Measurements from ENCODE around the gene ANKRD24. TPM values are rescaled to one million over a fixed set of nuclear protein-coding genes. Genes with fewer than 3 reads are reported as not detected.
"Not testable (repeated sequence)": the region's sequence is repeated elsewhere in the genome, so short reads cannot be mapped to it uniquely, and the experiment has no call there.

ANKRD24 gene
- total RNA-seq, 1 donor from 2014 or later = 2.1 TPM

GRCh38 chr19:4173479-4174212 is 8.8 kb upstream of the ANKRD24 start:
- no peak for DNase-seq (ENCODE audit: extremely low read depth, low read depth, low spot score)

DNA sequence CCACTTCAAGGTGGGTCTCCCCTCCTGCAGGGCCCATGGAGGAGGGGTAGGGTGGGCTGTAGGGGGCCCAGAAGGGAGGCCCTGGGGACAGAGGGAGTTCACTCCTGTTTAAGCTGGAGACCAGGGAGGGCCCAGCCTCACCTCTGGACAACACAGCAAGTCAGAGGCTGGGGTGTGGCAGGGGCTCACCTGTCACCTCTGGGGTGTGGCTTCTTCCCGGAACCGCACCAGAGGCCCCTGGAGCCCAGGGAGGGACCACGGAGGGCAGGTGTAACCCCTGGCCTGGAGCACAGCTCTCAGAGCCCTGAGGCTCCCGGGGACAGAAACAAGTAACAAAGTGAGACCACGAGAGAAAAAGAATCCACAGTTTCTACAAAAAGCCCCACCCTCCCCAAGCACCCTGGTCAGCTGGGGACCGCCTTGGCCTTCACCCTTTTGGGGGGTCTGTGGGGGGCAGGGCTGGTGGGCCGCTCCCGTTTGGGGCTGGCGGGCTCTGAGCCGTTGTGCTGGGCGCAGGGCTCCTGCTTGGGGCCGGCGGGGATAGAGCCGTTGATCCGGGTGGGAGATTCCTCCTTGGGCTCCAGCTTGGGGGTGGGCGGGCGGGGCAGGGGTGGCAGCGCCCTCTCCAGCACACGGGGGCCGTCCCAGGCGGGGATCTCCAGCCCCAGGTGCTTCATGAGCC is 8.1 kb upstream of the ANKRD24 start:
- no peak for DNase-seq (ENCODE audit: extremely low read depth, low read depth, low spot score)

GRCh38 chr19:4174895-4175668 is 7.4 kb upstream of the ANKRD24 start:
- no peak for DNase-seq (ENCODE audit: extremely low read depth, low read depth, low spot score)

DNA sequence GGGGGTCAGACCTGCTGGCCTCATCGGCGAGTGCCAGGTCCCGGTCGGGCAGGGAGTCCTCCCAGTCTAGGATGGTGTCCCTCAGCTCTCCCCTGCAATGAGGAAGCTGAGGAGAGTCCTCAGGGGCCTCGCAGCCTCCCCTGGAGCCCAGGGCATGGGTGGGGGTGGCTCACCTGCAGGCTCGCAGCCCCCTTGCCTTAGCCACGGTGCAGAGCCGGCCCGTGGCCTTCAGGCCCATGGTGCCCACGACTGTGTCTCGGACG is 6.9 kb upstream of the ANKRD24 start:
- no peak for DNase-seq (ENCODE audit: extremely low read depth, low read depth, low spot score)

DNA sequence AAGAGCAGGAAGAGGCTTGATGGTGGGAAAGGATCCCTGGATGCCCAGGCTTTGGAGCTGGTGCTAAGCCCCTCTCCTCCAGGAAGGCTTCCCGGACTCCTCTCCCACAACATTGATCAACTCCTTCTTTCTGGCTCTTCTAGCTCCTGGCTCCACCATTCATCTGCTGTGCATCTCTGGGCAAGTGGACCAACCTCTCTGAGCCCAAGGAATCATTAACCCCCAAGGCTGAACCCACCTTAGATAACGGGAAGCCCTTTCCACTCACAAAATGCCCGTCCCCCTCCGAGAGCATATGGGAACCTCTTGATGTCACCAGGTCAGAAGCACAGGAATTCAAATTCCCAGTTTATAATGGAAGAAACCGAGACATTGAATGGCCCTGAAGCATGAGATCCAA is 5.3 kb upstream of the ANKRD24 start:
- DNase-seq (ENCODE audit: extremely low read depth, low read depth, low spot score) = no peak

DNA sequence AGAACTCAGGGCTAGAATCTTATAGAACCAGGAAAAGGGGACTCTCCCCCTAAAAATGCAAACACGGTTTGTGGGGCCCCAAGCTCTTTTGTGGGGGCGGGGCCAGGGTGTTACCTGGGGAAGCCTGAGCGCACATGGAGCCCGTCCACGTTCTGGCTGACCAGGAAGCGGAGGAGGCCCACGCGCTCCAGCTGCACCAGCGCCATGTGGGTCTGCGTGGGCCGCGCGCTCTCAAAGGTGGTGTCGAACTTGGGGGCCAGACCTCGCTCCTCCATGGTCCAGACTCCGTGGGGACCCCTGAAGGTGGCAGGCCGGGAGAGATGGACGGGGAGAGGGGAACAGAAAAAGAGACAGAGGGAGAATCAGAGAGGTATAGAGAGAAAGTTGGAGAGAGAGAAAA is 3.5 kb upstream of the ANKRD24 start:
- no peak for DNase-seq (ENCODE audit: extremely low read depth, low read depth, low spot score)

- no peak for DNase-seq (ENCODE audit: extremely low read depth, low read depth, low spot score)
These were observed 1.4 kb upstream of the ANKRD24 start for GRCh38 chr19:4181053-4181508.

DNA sequence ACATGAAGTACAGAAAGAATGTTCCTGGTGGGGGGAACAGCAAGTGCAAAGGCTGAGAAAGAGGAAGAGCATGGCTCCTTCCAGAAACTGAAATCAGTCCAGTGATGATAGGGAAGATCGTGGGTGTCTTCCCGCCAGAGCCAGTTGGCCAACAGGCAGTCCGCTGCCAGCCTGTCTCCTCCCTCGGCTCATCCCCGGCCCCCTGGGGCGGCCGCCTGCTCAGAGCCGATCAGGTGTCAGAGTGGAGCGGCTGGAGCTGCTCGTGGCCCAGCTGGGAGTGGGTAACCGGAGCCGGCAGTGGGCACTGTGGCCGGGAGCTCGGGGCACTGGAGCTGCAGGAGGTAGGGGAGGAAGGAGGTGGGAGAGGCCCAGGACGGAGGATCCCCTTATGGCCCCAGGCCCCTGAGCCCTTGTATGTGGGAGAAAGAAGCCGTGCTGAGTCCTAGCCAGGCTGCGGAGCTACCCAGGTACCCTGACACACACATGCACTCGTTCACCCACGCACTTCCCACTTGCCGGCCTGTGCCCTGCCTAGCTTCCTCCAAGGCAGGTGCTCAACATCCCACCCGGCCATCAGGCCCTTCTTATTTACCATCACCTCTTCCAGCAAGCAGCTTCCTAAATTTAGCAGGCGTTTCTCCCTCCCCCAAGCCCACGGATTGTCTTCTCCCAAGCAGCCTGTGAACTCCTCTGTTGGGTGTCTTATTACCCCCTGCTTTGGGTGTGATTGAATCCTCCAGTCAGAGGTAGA is 1.7 kb downstream of the ANKRD24 start:
- DNase-seq (ENCODE audit: extremely low read depth, low read depth, low spot score) = no peak

- DNase-seq (ENCODE audit: extremely low read depth, low read depth, low spot score) = no peak
These were observed 2.3 kb downstream of the ANKRD24 start for GRCh38 chr19:4184718-4185352.

GRCh38 chr19:4185413-4186086 is 3.1 kb downstream of the ANKRD24 start:
- no peak for DNase-seq (ENCODE audit: extremely low read depth, low read depth, low spot score)

DNA sequence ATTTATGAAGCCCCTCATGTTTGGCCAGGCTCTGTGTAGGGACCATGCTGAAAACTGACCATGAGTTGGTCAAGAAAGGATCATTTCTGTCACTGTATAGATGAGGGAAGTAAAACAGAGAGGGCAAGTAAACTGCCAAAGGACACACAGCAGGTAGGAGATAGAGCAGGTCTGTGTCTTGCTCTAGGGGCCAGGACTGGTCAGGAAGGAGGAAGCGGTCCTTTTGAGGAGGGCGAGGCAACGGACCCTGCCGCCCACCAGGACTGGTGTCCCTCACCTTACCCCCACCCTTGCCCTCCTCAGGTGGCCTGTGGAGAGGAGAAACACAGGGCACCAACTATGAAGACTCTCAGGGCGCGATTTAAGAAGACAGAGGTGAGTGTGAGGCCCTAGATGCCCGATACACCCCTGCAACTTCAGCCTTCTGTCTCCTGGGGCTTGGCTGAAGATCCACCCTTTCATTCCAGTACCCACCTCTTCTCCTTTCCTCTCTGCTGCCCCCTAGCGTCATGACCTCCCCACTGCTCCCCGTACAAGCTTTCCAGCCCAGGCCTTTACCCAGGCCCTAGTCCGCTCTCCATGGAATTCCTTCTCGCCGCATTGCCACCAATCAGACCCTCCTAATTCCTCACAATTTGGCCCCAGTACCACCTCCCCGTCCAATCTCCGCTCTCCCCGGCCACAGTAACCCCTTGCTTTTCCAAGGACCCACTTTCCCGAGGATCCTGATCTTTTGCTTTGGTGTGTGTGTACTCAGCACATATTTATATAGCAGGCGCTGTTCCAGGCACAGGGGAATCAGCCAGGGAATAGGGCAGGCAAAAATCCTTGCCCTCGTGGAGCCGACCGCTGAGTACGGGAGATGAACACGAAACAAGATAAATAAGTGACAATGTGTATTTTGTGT is 3.9 kb downstream of the ANKRD24 start:
- no peak for DNase-seq (ENCODE audit: extremely low read depth, low read depth, low spot score)

DNA sequence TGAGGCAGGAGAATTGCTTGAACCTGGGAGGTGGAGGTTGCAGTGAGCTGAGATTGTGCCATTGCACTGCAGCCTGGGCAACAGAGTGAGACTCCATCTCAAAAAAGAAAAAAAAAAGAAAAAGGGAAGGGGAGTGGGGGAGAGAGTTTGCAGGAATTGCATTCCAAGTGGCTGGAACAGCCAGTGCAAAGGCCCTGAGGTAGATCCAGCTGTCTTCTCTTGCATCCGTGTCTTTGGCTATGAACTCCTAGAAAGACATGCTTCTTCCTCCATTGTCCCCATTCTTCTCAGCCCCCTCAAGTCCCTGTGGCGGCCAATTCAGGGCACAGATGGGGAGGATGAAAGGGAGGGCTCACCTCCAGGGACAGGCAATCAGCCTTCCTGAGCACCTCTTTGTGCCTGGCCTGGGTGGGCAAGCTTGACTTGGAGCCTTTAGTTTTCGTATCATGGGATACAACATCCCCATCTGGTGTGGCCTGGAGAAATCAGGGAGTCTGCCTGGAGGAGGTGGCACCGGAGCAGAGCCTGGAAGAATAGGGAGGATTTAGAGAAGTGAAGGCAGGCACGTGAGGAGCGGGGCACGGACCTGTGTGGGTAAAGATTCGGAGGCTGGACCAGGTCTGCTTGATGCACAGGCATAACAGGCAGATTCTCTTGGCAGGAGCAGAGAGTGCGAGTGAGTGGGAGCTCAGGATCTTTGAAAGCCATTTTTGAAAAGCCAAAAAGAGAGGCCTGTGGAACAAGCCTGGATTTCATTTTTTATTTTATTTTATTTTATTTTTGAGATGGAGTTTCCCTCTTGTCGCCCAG is 5.0 kb downstream of the ANKRD24 start:
- DNase-seq (ENCODE audit: extremely low read depth, low read depth, low spot score) = no peak

DNA sequence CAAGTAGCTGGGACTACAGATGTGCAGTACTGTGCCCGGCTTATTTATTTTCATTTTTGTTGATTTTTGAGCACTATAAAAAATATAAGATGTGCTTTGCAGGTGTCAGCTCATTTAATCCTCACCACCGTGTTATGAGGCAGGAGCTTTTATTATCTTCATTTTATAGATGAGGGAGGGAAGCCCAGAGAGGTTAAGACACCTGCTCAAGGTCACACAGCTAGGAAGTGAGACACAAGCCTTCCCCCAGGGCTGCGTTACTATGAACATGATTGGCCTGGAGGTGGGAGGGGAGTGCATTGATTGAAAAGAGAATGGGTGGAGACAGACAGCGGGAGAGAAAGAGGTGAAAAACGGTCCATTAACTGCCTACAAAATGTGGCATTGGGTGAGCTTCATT is 7.2 kb downstream of the ANKRD24 start:
- DNase-seq (ENCODE audit: extremely low read depth, low read depth, low spot score) = no peak

DNA sequence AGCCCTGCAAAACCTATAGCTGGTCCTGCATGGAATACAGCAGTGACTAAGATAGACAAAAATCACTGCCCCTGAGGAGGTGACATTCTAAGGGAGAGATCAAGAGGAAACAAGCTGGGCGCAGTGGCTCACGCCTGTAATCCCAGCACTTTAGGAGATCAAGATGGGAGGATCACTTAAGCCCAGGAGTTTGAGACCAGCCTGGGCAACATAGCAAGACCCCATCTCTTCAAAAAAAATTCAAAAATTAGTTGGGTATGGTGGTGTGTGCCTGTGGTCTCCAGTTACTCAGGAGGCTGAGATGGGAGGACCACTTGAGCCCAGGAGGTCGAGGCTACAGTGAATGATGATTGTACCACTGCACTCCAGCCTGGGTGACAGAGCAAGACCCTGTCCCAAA is 10.0 kb downstream of the ANKRD24 start:
- DNase-seq (ENCODE audit: extremely low read depth, low read depth, low spot score) = not testable (repeated sequence)

GRCh38 chr19:4194353-4194752 is 11.9 kb downstream of the ANKRD24 start:
- no peak for DNase-seq (ENCODE audit: extremely low read depth, low read depth, low spot score)

DNA sequence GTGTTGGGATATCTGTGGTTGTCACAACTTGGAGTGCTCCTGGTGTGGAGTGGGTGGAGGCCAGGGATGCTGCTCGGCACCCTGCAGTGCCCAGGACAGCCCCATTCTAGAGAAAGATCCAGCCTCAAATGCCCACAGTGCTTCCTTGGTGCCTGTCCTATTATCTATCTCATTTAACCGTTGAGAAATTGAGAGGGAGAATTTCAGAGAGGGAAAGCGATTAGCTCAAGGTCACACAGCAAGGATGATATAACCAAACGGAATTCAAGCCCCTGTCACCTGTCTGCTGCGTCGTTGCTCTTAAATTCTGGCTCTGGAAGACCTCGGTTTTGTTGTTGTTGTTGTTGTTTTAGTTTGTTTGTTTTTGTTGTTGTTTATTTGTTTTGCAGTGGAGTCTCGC is 13.5 kb downstream of the ANKRD24 start:
- no peak for DNase-seq (ENCODE audit: extremely low read depth, low read depth, low spot score)

- no peak for DNase-seq (ENCODE audit: extremely low read depth, low read depth, low spot score)
These were observed 14.2 kb downstream of the ANKRD24 start for GRCh38 chr19:4196587-4197148.

- DNase-seq (ENCODE audit: extremely low read depth, low read depth, low spot score) = no peak
These were observed 14.7 kb downstream of the ANKRD24 start for GRCh38 chr19:4197228-4197624.
